ENCODE measurements around the gene SMAGP. TPM values are rescaled to one million over a fixed set of nuclear protein-coding genes. Genes with fewer than 3 reads are reported as not detected.
"Not testable (repeated sequence)": the region's sequence is repeated elsewhere in the genome, so short reads cannot be mapped to it uniquely, and the experiment has no call there.

SMAGP gene
- total and polyA plus RNA-seq, 3 experiments from 2014 or later = 0.72 to 28.9 (median 0.84) TPM

GRCh38 chr12:51219857-51220256 is 50.4 kb downstream of the SMAGP start:
- POLR2A ChIA-PET; H3K4me3 ChIP-seq (ENCODE audit: low read length); H3K9me3 ChIP-seq (ENCODE audit: low read length); H3K27ac ChIP-seq (ENCODE audit: low read depth, low read length); H3K36me3 ChIP-seq (ENCODE audit: insufficient read depth, low read length); DNase-seq; H3K9me3 Mint-ChIP-seq; H3K27me3 ChIP-seq (ENCODE audit: insufficient read depth, low read length, poor library complexity, severe bottlenecking); CTCF ChIA-PET; H3K27me3 Mint-ChIP-seq: not testable (repeated sequence)
- H3K4me1 ChIP-seq (ENCODE audit: insufficient read depth, low read length) = peaks cover 17% of the 10 kb centered on the region
- H3K36me3 Mint-ChIP-seq = peaks cover 0 to 12% (median 3%) of the 10 kb centered on the region in 3 donors
- H3K4me3 Mint-ChIP-seq = peak overlapping the region in 4 of 7 donors; percentile 35 to 94 (median 76)
- peak overlapping the region in 4 of 8 donors; percentile 77 to 99 (median 94) for H3K27ac Mint-ChIP-seq
- peaks cover 21 to 40% (median 22%) of the 10 kb centered on the region in 3 donors for H3K4me1 Mint-ChIP-seq

GRCh38 chr12:51219322-51219721 is 50.9 kb downstream of the SMAGP start:
- no peaks in the 10 kb centered on the region for H3K36me3 ChIP-seq (ENCODE audit: insufficient read depth, low read length)
- H3K27ac Mint-ChIP-seq = peak overlapping the region; percentile 77 to 99 (median 96)
- H3K9me3 ChIP-seq (ENCODE audit: low read length) = no peaks in the 10 kb centered on the region
- H3K4me1 ChIP-seq (ENCODE audit: insufficient read depth, low read length) = peaks cover 17% of the 10 kb centered on the region
- H3K27me3 ChIP-seq (ENCODE audit: insufficient read depth, low read length, poor library complexity, severe bottlenecking) = no peaks in the 10 kb centered on the region
- H3K9me3 Mint-ChIP-seq = no peaks in the 10 kb centered on the region
- ChIA-PET POLR2A (interaction anchor here (1.5 to 4.1 kb wide), 3 partner anchors 20 to 51 kb away, joined by 3 to 125 read pairs (median 8); partner anchors contain the start of genes DAZAP2 and SMAGP), CTCF (interaction anchor here (0.9 to 3.1 kb wide), 3 partner anchors 21 to 122 kb away, joined by 3 to 31 read pairs (median 6); partner anchors contain the start of gene DAZAP2)
- H3K4me3 ChIP-seq (ENCODE audit: low read length) = peak overlapping the region; percentile 11
- H3K36me3 Mint-ChIP-seq = peaks cover 0 to 10% (median 3%) of the 10 kb centered on the region in 3 donors
- no peak for DNase-seq
- peak overlapping the region; percentile 7 for H3K27ac ChIP-seq (ENCODE audit: low read depth, low read length)
- H3K4me1 Mint-ChIP-seq = peaks cover 21 to 40% (median 22%) of the 10 kb centered on the region in 3 donors
- no peaks in the 10 kb centered on the region for H3K27me3 Mint-ChIP-seq
- H3K4me3 Mint-ChIP-seq = peak overlapping the region; percentile 35 to 98 (median 93)

- ChIA-PET CTCF (interaction anchor here (0.8 to 3.1 kb wide), 13 partner anchors 9 to 193 kb away, joined by 3 to 31 read pairs (median 5); partner anchors contain the start of genes DAZAP2 and SLC11A2), POLR2A (interaction anchor here (0.8 to 4.1 kb wide), 12 partner anchors 21 to 602 kb away, joined by 3 to 125 read pairs (median 6); partner anchors contain the start of genes CSRNP2, DAZAP2, SLC11A2 and SMAGP)
- H3K27me3 ChIP-seq (ENCODE audit: insufficient read depth, low read length, poor library complexity, severe bottlenecking) = no peaks in the 10 kb centered on the region
- no peaks in the 10 kb centered on the region for H3K36me3 ChIP-seq (ENCODE audit: insufficient read depth, low read length)
- Mint-ChIP-seq H3K27me3 (no peaks in the 10 kb centered on the region), H3K36me3 (peaks cover 0 to 10% (median 3%) of the 10 kb centered on the region in 3 donors), H3K4me1 (peaks cover 22 to 40% (median 23%) of the 10 kb centered on the region in 3 donors), H3K27ac (peak overlapping the region; percentile 90 to 99 (median 97)), H3K4me3 (peak overlapping the region; percentile 92 to 98 (median 94)), H3K9me3 (no peaks in the 10 kb centered on the region)
- peak overlapping the region; percentile 90 for H3K27ac ChIP-seq (ENCODE audit: low read depth, low read length)
- no peaks in the 10 kb centered on the region for H3K9me3 ChIP-seq (ENCODE audit: low read length)
- H3K4me3 ChIP-seq (ENCODE audit: low read length) = peak overlapping the region; percentile 96
- DNase-seq = no peak
- peaks cover 17% of the 10 kb centered on the region for H3K4me1 ChIP-seq (ENCODE audit: insufficient read depth, low read length)
These were observed 51.5 kb downstream of the SMAGP start for GRCh38 chr12:51218607-51219161.

GRCh38 chr12:51217968-51218606 is 52.1 kb downstream of the SMAGP start, which contains the start of gene POU6F1:
Gene POU6F1, minus strand, starts transcription at chr12:51218062. Its CDS starts 11,226 bp downstream, at chr12:51206836.
- peak within 1 kb of the TSS; percentile 90 for H3K27ac ChIP-seq (ENCODE audit: low read depth, low read length)
- Mint-ChIP-seq H3K9me3 (no peaks in the 10 kb centered on the region), H3K4me1 (peaks cover 22 to 40% (median 23%) of the 10 kb centered on the region in 3 donors), H3K36me3 (peaks cover 0 to 10% (median 3%) of the 10 kb centered on the region in 3 donors), H3K27ac (peak within 1 kb of the TSS; percentile 91 to 99 (median 97)), H3K4me3 (peak within 1 kb of the TSS; percentile 92 to 98 (median 94)), H3K27me3 (no peaks in the 10 kb centered on the region)
- H3K36me3 ChIP-seq (ENCODE audit: insufficient read depth, low read length) = no peaks in the 10 kb centered on the region
- no peaks in the 10 kb centered on the region for H3K9me3 ChIP-seq (ENCODE audit: low read length)
- H3K4me1 ChIP-seq (ENCODE audit: insufficient read depth, low read length) = peaks cover 17% of the 10 kb centered on the region
- ChIA-PET CTCF (interaction anchor here (0.6 to 3.1 kb wide), 16 partner anchors 9 to 1272 kb away, joined by 3 to 31 read pairs (median 4); partner anchors contain the start of genes DAZAP2 and SLC11A2), POLR2A (interaction anchor here (0.5 to 4.1 kb wide), 24 partner anchors 13 to 1788 kb away, joined by 3 to 125 read pairs (median 6); partner anchors contain the start of genes BIN2, CSRNP2, DAZAP2 and EIF4B)
- peak; percentile 55 to 81 (median 73) for DNase-seq
- peak within 1 kb of the TSS; percentile 96 for H3K4me3 ChIP-seq (ENCODE audit: low read length)
- H3K27me3 ChIP-seq (ENCODE audit: insufficient read depth, low read length, poor library complexity, severe bottlenecking) = no peaks in the 10 kb centered on the region

GRCh38 chr12:51217133-51217967 is 52.9 kb downstream of the SMAGP start:
- Mint-ChIP-seq H3K27ac (peak overlapping the region; percentile 91 to 99 (median 97)), H3K9me3 (no peaks in the 10 kb centered on the region)

GRCh38 chr12:51216642-51217041 is 53.6 kb downstream of the SMAGP start:
- Histone ChIP-seq H3K36me3 (ENCODE audit: insufficient read depth, low read length) (no peaks in the 10 kb centered on the region), H3K27ac (ENCODE audit: low read depth, low read length) (no peak overlapping the region), H3K4me3 (ENCODE audit: low read length) (no peak overlapping the region), H3K4me1 (ENCODE audit: insufficient read depth, low read length) (peaks cover 17% of the 10 kb centered on the region), H3K9me3 (ENCODE audit: low read length) (no peaks in the 10 kb centered on the region), H3K27me3 (ENCODE audit: insufficient read depth, low read length, poor library complexity, severe bottlenecking) (no peaks in the 10 kb centered on the region)
- Mint-ChIP-seq H3K36me3 (peaks cover 0 to 10% (median 0%) of the 10 kb centered on the region in 3 donors), H3K4me1 (peaks cover 22 to 36% (median 23%) of the 10 kb centered on the region in 3 donors), H3K9me3 (no peaks in the 10 kb centered on the region), H3K27ac (peak overlapping the region; percentile 73 to 95 (median 92)), H3K27me3 (no peaks in the 10 kb centered on the region), H3K4me3 (peak overlapping the region; percentile 50 to 96 (median 78))
- POLR2A ChIA-PET = interaction anchor here (1.4 to 4.1 kb wide), 7 partner anchors 11 to 152 kb away, joined by 4 to 125 read pairs (median 8); partner anchors contain the start of genes BIN2, DAZAP2 and SMAGP
- CTCF ChIA-PET = interaction anchor here (1.5 to 3.1 kb wide), 3 partner anchors 13 to 23 kb away, joined by 7 to 31 read pairs (median 8); partner anchors contain the start of gene DAZAP2
- no peak for DNase-seq

More at GRCh38 chr12:51217133-51217967, 52.9 kb downstream of the SMAGP start:
- POLR2A ChIA-PET = interaction anchor here (0.6 to 4.1 kb wide), 20 partner anchors 11 to 1789 kb away, joined by 3 to 125 read pairs (median 6); partner anchors contain the start of genes BIN2, CSRNP2, DAZAP2 and EIF4B
- Histone ChIP-seq H3K9me3 (ENCODE audit: low read length) (no peaks in the 10 kb centered on the region), H3K36me3 (ENCODE audit: insufficient read depth, low read length) (no peaks in the 10 kb centered on the region), H3K4me3 (ENCODE audit: low read length) (peak overlapping the region; percentile 96), H3K4me1 (ENCODE audit: insufficient read depth, low read length) (peaks cover 17% of the 10 kb centered on the region), H3K27me3 (ENCODE audit: insufficient read depth, low read length, poor library complexity, severe bottlenecking) (no peaks in the 10 kb centered on the region), H3K27ac (ENCODE audit: low read depth, low read length) (peak overlapping the region; percentile 90)
- Mint-ChIP-seq H3K36me3 (peaks cover 0 to 10% (median 1%) of the 10 kb centered on the region in 3 donors), H3K27me3 (no peaks in the 10 kb centered on the region), H3K4me1 (peaks cover 22 to 37% (median 23%) of the 10 kb centered on the region in 3 donors), H3K4me3 (peak overlapping the region; percentile 92 to 98 (median 94))
- peak; percentile 42 to 77 (median 49) for DNase-seq
- CTCF ChIA-PET = interaction anchor here (0.6 to 3.1 kb wide), 12 partner anchors 9 to 1272 kb away, joined by 3 to 31 read pairs (median 6); partner anchors contain the start of gene DAZAP2

- no peak overlapping the region for H3K27ac ChIP-seq (ENCODE audit: low read depth, low read length)
- ChIA-PET CTCF (interaction anchor here (1.3 kb wide), 2 partner anchors 9 to 15 kb away, joined by 3 read pairs; no protein-coding TSS in a partner anchor), POLR2A (no interaction called here)
- H3K27me3 ChIP-seq (ENCODE audit: insufficient read depth, low read length, poor library complexity, severe bottlenecking) = no peaks in the 10 kb centered on the region
- H3K27ac Mint-ChIP-seq = peak overlapping the region in 3 of 8 donors; percentile 37 to 76 (median 70)
- H3K27me3 Mint-ChIP-seq = no peaks in the 10 kb centered on the region
- H3K4me3 Mint-ChIP-seq = peak overlapping the region in 1 of 7 donors; percentile 67
- no peaks in the 10 kb centered on the region for H3K36me3 ChIP-seq (ENCODE audit: insufficient read depth, low read length)
- H3K36me3 Mint-ChIP-seq = peaks cover 0 to 19% (median 8%) of the 10 kb centered on the region in 3 donors
- peaks cover 22 to 29% (median 24%) of the 10 kb centered on the region in 3 donors for H3K4me1 Mint-ChIP-seq
- no peak for DNase-seq
- no peak overlapping the region for H3K4me3 ChIP-seq (ENCODE audit: low read length)
- no peaks in the 10 kb centered on the region for H3K9me3 ChIP-seq (ENCODE audit: low read length)
- H3K9me3 Mint-ChIP-seq = no peaks in the 10 kb centered on the region
- peaks cover 17% of the 10 kb centered on the region for H3K4me1 ChIP-seq (ENCODE audit: insufficient read depth, low read length)
These were observed 55.3 kb downstream of the SMAGP start for GRCh38 chr12:51214895-51215294.

Data from CD8-positive, alpha-beta memory T cell (primary cell).